ENCODE results near the gene ERBB4.

- TF ChIP-seq CTCF (IDR thresholded peaks at IDR 0.05) (no peak), POLR2A (IDR thresholded peaks at IDR 0.05) (no peak)
These were observed 345.5 kb downstream of the ERBB4 start for GRCh38 chr2:212193056-212193455.

Data from esophagus squamous epithelium (tissue), 4 donors.